GM10266 (cell line): ENCODE measurements around the gene CDC34.

Source experiments
- DNase-seq: peaks from one replicate; pipeline ENCODE4 v3.0.0; 2012; ENCODE audit errors: extremely low spot score
- TF ChIP-seq, protein P1 (sequence below): IDR thresholded peaks from 2 replicates; pipeline ENCODE4 v1.5.1; 2012; ENCODE audit warnings: mild to moderate bottlenecking, low read depth; ENCODE audit not compliant: control insufficient read depth, insufficient read depth; ENCODE audit errors: missing control alignments

The CDC34 gene

DNA sequence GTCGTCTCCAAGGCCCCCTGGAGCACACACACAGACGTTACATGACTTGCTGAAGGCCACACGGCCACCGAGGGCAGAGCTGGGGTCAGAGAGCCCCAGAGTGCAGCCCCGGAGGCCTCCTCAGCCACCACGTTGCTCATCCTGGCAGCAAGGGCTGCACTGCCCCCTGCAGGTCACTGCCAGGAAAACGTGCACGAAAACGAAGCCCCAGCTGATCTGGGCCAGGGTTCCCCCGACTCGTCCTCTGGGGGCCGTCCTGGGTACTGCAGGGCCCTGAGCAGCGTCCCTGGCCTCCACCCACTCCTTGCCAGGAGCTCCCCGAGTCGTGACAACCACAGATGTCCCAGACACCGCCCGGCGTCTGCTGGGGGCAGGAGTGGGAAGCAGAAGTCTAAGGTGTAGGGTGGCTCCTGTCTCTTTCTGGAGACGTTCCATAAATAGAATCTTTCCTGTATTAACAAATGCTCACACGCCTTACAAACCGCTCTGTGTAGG, 20.9 kb upstream of the CDC34 start:
- peak; percentile 92 for DNase-seq
- TF ChIP-seq, protein P1, sequence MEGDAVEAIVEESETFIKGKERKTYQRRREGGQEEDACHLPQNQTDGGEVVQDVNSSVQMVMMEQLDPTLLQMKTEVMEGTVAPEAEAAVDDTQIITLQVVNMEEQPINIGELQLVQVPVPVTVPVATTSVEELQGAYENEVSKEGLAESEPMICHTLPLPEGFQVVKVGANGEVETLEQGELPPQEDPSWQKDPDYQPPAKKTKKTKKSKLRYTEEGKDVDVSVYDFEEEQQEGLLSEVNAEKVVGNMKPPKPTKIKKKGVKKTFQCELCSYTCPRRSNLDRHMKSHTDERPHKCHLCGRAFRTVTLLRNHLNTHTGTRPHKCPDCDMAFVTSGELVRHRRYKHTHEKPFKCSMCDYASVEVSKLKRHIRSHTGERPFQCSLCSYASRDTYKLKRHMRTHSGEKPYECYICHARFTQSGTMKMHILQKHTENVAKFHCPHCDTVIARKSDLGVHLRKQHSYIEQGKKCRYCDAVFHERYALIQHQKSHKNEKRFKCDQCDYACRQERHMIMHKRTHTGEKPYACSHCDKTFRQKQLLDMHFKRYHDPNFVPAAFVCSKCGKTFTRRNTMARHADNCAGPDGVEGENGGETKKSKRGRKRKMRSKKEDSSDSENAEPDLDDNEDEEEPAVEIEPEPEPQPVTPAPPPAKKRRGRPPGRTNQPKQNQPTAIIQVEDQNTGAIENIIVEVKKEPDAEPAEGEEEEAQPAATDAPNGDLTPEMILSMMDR = peak; percentile 99

DNA sequence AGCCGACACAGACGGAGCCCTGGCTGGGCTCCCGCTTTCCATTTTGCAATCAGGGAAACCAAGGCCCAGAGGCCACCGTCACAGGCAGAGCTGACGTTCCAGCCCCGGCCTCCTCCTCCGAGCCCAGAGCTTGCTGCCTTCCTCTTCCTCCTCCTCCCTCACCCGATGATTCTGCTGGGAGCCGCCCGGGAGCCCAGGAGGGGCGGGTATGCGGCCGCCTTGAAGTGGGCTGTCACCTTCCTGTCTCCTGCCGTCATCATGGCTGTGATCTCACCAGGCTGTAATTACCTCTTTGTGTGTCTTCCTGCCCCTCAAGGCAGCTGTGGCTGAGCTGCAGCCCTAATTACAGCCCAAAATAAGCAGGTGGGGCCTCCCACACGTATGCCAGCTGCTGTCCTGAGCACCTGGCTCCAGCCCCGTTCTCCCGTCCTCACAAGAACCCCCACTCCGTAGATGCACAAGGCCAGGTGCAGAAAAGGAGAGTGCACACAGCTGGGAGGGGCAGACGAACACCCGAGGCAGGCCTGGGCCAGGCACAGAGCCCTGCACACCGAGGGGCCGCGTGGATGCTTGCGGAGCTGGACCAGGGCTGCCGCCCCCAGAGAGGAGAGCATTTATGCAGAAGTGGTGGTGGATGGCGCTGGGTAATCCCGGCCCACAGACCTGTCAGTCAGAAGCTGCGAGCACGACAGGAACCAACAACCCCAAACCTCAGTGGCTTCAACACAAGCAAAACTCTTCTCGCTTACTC, 20.3 kb upstream of the CDC34 start:
- DNase-seq = peak; percentile 77
- TF ChIP-seq, protein P1 = no peak

DNA sequence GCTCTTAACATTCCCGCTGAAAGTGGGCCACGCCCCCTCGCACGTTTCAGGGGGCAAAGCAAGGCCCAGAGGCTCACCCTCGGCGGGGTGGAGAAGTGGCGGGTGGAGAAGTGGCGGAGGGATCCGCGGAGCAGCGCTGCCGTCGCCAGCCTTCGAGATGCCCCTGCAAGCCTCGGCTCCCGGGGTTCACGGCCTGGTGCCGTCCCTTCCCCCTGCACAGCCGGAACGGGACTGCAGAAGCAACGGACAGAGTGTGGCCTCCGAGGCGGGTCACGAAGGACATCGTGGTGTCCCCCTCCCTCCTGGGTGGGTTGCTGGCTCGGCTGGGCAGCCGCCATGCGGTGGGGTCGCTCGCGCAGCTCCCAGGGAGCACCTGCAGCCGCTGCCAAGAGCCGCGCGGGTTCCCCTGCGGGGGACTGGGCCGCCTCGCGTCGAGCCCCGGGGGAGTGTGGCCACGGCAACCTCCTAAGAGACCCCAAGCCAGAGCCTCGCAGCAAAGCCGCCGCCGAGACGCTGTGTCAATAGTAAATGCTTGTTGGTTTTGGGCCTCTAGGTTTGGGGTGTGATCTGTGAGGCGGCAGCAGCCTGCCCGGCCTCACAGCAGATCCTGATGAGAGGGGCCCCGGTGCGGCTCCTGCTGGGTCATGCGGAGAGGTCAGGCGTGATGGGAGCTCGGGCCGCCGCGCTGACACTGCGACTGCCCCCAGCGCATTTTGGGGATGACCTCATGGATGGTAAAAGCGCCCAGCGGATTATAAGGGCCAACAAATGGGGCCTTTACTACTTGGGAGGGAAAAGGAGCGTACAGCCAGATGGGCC, 18.8 kb upstream of the CDC34 start:
- TF ChIP-seq, protein P1 = no peak
- DNase-seq = no peak

DNA sequence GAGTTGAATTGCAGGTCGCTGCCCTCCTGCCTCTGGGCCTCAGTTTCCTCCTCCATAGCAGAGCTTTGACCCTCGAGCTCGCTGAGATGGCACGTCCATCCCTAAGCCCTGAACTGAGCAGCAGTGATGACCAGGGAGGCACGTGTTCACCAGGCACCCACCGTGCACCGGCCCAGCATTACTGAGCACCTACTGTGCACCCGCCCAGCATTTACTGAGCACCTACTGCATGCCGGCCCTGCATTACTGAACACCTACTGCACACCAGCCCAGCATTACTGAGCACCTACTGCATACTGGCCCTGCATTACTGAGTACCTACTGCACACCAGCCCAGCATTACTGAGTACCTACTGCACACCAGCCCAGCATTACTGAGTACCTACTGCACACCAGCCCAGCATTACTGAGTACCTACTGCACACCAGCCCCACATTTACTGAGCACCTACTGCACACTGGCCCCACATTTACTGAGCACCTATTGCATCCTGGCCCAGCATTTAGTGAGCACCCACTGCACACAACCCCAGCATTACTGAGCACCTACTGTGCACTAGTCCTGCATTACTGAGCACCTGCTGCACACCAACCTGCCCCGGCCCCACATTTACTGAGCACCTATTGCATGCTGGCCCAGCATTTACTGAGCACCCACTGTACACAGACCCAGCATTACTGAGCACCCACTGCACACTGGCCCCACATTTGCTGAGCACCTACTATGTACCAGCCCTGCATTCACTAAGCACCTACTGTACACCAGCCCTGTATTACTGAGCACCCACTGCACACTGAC, 18.0 kb upstream of the CDC34 start:
- TF ChIP-seq, protein P1 = no peak
- no peak for DNase-seq

DNA sequence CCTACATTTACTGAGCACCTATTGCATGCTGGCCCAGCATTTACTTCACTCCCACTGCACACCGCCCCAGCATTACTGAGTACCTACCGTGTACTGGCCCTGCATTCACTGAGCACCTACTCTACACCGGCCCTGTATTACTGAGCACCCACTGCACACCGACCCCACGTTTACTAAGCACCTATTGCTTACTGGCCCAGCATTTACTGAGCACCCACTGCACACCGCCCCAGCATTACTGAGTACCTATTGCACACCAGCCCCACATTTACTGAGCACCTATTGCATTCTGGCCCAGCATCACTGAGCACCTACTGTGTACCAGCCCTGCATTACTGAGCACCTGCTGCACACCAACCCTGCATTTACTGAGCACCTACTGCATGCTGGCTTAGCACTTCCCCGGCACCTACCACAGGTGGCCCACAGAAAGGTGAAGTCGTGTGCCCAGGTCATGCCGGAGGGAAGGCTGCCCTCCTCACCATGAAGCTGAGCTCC, 17.3 kb upstream of the CDC34 start:
- TF ChIP-seq, protein P1 = no peak
- DNase-seq = no peak

DNA sequence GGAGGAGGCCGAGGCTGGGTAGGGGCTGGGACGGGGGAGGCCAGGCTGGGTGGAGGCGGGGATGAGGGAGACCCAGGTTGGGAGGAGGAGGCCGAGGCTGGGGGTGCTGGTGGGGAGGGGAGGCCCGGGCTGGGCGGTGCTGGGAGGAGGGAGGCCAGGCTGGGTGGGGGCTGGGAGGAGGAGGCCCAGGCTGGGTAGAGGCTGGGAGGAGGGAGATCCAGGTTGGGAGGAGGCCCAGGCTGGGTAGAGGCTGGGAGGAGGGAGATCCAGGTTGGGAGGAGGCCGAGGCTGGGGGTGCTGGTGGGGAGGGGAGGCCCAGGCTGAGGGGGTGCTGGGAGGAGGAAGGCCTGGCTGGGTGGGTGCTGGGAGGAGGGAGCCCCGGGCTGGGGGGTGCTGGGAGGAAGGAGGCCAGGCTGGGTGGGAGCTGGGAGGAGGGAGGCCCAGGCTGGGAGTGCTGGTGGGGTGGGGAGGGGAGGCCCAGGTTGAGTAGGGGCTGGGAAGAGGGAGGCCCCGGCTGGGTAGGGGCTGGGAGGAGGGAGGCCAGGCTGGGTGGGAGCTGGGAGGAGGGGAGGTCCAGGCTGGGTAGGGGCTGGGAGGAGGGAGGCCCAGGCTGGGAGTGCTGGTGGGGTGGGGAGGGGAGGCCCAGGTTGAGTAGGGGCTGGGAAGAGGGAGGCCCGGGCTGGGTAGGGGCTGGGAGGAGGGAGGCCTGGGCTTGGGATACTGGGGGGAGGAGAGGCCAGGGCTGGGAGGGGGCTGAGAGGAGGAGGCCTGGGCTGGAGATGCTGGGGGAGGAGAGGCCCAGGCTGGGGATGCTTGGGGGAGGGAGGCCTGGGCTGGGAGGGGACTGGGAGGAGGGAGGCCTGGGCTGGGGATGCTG, 13.6 kb upstream of the CDC34 start:
- TF ChIP-seq, protein P1 = no peak
- no peak for DNase-seq
